Brain pericyte (primary cell): ENCODE results near the gene THEMIS2.
"Not testable (repeated sequence)": the region's sequence is repeated elsewhere in the genome, so short reads cannot be mapped to it uniquely, and the experiment has no call there.

Source experiments
- DNase-seq: peaks from one replicate; pipeline ENCODE4 v3.0.0-alpha.2; 2012; ENCODE audit warnings: low read depth, low spot score

THEMIS2 gene

GRCh38 chr1:27862671-27863537 is 9.4 kb upstream of the THEMIS2 start:
- DNase-seq, result peak; percentile 81

- DNase-seq, result no peak
These were observed 8.8 kb upstream of the THEMIS2 start for GRCh38 chr1:27863538-27863915.

GRCh38 chr1:27864264-27864895 is 8.0 kb upstream of the THEMIS2 start:
- no peak for DNase-seq

GRCh38 chr1:27865821-27866220 is 6.5 kb upstream of the THEMIS2 start:
- no peak for DNase-seq

- no peak for DNase-seq
These were observed 3.8 kb upstream of the THEMIS2 start for GRCh38 chr1:27868556-27868931.

GRCh38 chr1:27868932-27869718 is 3.2 kb upstream of the THEMIS2 start:
- DNase-seq, result no peak

GRCh38 chr1:27869719-27870085 is 2.6 kb upstream of the THEMIS2 start:
- no peak for DNase-seq

- not testable (repeated sequence) for DNase-seq
These were observed 1.3 kb upstream of the THEMIS2 start for GRCh38 chr1:27871076-27871475.

GRCh38 chr1:27872802-27873551 is 633 bp downstream of the THEMIS2 start:
- no peak for DNase-seq

GRCh38 chr1:27873671-27874384 is 1.5 kb downstream of the THEMIS2 start:
- no peak for DNase-seq

GRCh38 chr1:27876341-27877114 is 4.2 kb downstream of the THEMIS2 start:
- DNase-seq, result no peak

GRCh38 chr1:27877115-27877416 is 4.7 kb downstream of the THEMIS2 start:
- DNase-seq, result no peak

GRCh38 chr1:27878039-27878438 is 5.7 kb downstream of the THEMIS2 start:
- no peak for DNase-seq

GRCh38 chr1:27878787-27879335 is 6.5 kb downstream of the THEMIS2 start:
- no peak for DNase-seq

GRCh38 chr1:27879374-27880082 is 7.2 kb downstream of the THEMIS2 start:
- DNase-seq, result no peak

- no peak for DNase-seq
These were observed 10.2 kb downstream of the THEMIS2 start for GRCh38 chr1:27882543-27882903.

GRCh38 chr1:27883536-27883935 is 11.2 kb downstream of the THEMIS2 start:
- no peak for DNase-seq

- DNase-seq, result no peak
These were observed 11.9 kb downstream of the THEMIS2 start for GRCh38 chr1:27884006-27884954.
